ENCODE data around the gene FAM241B. TPM values are rescaled to one million over a fixed set of nuclear protein-coding genes. Genes with fewer than 3 reads are reported as not detected.

FAM241B gene
- total RNA-seq, 1 experiment from 2014 or later, result 24.9 TPM

GRCh38 chr10:69639291-69640195, 9.5 kb downstream of the FAM241B start:
- H3K4me3 ChIP-seq (ENCODE audit: low read depth, low read length), result no peak overlapping the region
- intact Hi-C loops (cut with micrococcal nuclease; ENCODE audit: unreplicated experiment), result loop anchor here (1.0 to 5.0 kb wide), 5 partner anchors 67 to 402 kb away; partner anchors contain the start of gene NEUROG3
- no peak overlapping the region for H3K27ac Mint-ChIP-seq (ENCODE audit: unreplicated experiment)

GRCh38 chr10:69640196-69640980, 10.3 kb downstream of the FAM241B start:
- H3K36me3 ChIP-seq (ENCODE audit: control insufficient read depth, insufficient read depth, low read length), result no peaks in the 10 kb centered on the region
- no peaks in the 10 kb centered on the region for H3K4me1 Mint-ChIP-seq (ENCODE audit: low read depth, unreplicated experiment)
- CTCF ChIA-PET, result interaction anchor here (0.5 to 1.5 kb wide), 5 partner anchors 11 to 1009 kb away, joined by 3 to 9 read pairs (median 3); no protein-coding TSS in a partner anchor
- 0 out of 2 replicates have a peak, but pooled peaks cover 1% of the 10 kb centered on the region for H3K27me3 ChIP-seq (replicated peaks; ENCODE audit: control insufficient read depth, insufficient read depth, low read length)
- no peaks in the 10 kb centered on the region for H3K9me3 Mint-ChIP-seq (ENCODE audit: unreplicated experiment)
- no peak overlapping the region for H3K4me3 Mint-ChIP-seq (ENCODE audit: unreplicated experiment)
- H3K9me3 ChIP-seq, result no peaks in the 10 kb centered on the region
- H3K36me3 Mint-ChIP-seq (ENCODE audit: insufficient read depth, unreplicated experiment), result no peaks in the 10 kb centered on the region
- POLR2A ChIA-PET, result no interaction called here
- H3K27ac Mint-ChIP-seq (ENCODE audit: unreplicated experiment), result no peak overlapping the region
- intact Hi-C loops (cut with micrococcal nuclease; ENCODE audit: unreplicated experiment), result no loop called here
- no TSS peak for BruUV-seq (replicated peaks)
- H3K4me1 ChIP-seq, result no peaks in the 10 kb centered on the region
- peak in 1 of 2 experiments; percentile 33 for DNase-seq
- H3K4me3 ChIP-seq (ENCODE audit: low read depth, low read length), result no peak overlapping the region
- H3K27me3 Mint-ChIP-seq (ENCODE audit: insufficient read depth, unreplicated experiment), result peaks cover 10% of the 10 kb centered on the region
- TF ChIP-seq CTCF (IDR thresholded peaks at IDR 0.05; ENCODE audit: insufficient read depth in 1 of 2, low read depth in 1 of 2, low read length in 1 of 2, severe bottlenecking in 1 of 2, unreplicated experiment in 1 of 2), result no peak

More at GRCh38 chr10:69639291-69640195, 9.5 kb downstream of the FAM241B start:
- H3K4me1 Mint-ChIP-seq (ENCODE audit: low read depth, unreplicated experiment), result no peaks in the 10 kb centered on the region
- no TSS peak for BruUV-seq (replicated peaks)
- H3K9me3 Mint-ChIP-seq (ENCODE audit: unreplicated experiment), result no peaks in the 10 kb centered on the region
- no peaks in the 10 kb centered on the region for H3K36me3 Mint-ChIP-seq (ENCODE audit: insufficient read depth, unreplicated experiment)
- no peaks in the 10 kb centered on the region for H3K36me3 ChIP-seq (ENCODE audit: control insufficient read depth, insufficient read depth, low read length)
- CTCF ChIA-PET, result interaction anchor here (0.6 to 5.5 kb wide), 4 partner anchors 124 to 713 kb away, joined by 3 to 105 read pairs (median 8); no protein-coding TSS in a partner anchor
- H3K27me3 Mint-ChIP-seq (ENCODE audit: insufficient read depth, unreplicated experiment), result peaks cover 7% of the 10 kb centered on the region
- peak; percentile 97 to 99 for TF ChIP-seq CTCF (IDR thresholded peaks at IDR 0.05; ENCODE audit: insufficient read depth in 1 of 2, low read depth in 1 of 2, low read length in 1 of 2, severe bottlenecking in 1 of 2, unreplicated experiment in 1 of 2)
- H3K4me1 ChIP-seq, result no peaks in the 10 kb centered on the region
- H3K27me3 ChIP-seq (replicated peaks; ENCODE audit: control insufficient read depth, insufficient read depth, low read length), result 0 out of 2 replicates have a peak, but pooled peaks cover 1% of the 10 kb centered on the region
- H3K9me3 ChIP-seq, result no peaks in the 10 kb centered on the region
- H3K4me3 Mint-ChIP-seq (ENCODE audit: unreplicated experiment), result no peak overlapping the region
- peak; percentile 83 to 85 for DNase-seq
- POLR2A ChIA-PET, result no interaction called here

Data from Caco-2 (cell line).